Measurements from ENCODE around the gene TGFBR1.

Gene TGFBR1

DNA sequence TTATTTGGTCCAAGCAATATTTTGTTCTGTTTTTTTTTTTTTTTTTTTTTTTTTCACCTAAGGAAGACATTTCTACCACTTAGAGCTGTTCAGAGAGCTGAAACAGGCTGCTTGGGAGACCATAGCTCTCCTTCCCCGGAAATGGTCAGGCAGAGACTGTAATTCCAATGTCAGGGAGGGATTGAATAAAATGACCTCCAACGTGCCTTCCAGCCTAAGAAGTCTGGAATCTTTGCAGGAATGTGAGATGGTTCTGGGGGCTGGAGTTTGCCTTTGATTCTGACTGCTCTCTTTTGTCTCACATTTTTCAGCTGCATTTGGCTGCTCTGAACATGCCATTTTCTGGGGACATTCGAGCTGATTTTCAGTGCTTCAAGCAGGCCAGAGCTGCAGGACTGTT is 38.3 kb upstream of the TGFBR1 start:
- TF ChIP-seq EZH2phosphoT487 (IDR thresholded peaks at IDR 0.05; ENCODE audit: borderline replicate concordance): no peak
- TF ChIP-seq, protein P1, sequence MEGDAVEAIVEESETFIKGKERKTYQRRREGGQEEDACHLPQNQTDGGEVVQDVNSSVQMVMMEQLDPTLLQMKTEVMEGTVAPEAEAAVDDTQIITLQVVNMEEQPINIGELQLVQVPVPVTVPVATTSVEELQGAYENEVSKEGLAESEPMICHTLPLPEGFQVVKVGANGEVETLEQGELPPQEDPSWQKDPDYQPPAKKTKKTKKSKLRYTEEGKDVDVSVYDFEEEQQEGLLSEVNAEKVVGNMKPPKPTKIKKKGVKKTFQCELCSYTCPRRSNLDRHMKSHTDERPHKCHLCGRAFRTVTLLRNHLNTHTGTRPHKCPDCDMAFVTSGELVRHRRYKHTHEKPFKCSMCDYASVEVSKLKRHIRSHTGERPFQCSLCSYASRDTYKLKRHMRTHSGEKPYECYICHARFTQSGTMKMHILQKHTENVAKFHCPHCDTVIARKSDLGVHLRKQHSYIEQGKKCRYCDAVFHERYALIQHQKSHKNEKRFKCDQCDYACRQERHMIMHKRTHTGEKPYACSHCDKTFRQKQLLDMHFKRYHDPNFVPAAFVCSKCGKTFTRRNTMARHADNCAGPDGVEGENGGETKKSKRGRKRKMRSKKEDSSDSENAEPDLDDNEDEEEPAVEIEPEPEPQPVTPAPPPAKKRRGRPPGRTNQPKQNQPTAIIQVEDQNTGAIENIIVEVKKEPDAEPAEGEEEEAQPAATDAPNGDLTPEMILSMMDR (conservative IDR thresholded peaks at IDR 0.05; ENCODE audit: low read length): no peak
- Histone ChIP-seq H4K20me1 (ENCODE audit: insufficient read depth, low read length, poor library complexity, severe bottlenecking) (no peaks in the 10 kb centered on the region), H3F3A (ENCODE audit: low read depth) (peaks cover 11% of the 10 kb centered on the region; the same call in 1 of the 2 replicates), H3K36me3 (ENCODE audit: insufficient read depth, low read length) (no peaks in the 10 kb centered on the region), H3K27me3 (ENCODE audit: insufficient read depth, low read length, poor library complexity, severe bottlenecking) (no peaks in the 10 kb centered on the region), H3K4me3 (ENCODE audit: low read length, poor library complexity, severe bottlenecking) (no peak overlapping the region), H3K4me1 (ENCODE audit: insufficient read depth, low read length, poor library complexity, severe bottlenecking) (peaks cover 63% of the 10 kb centered on the region), H3K79me2 (ENCODE audit: insufficient read depth, low read length) (no peaks in the 10 kb centered on the region), H2AFZ (ENCODE audit: low read length) (no peak overlapping the region), H3K9me2 (replicated peaks; ENCODE audit: low read depth, low read length) (no peaks in the 10 kb centered on the region), H3K4me2 (ENCODE audit: low read depth, low read length, poor library complexity, severe bottlenecking) (no peak overlapping the region), H3K9ac (ENCODE audit: low read depth, low read length, poor library complexity, severe bottlenecking) (no peak overlapping the region), H3K9me3 (ENCODE audit: insufficient read depth, low read depth, low read length) (no peaks in the 10 kb centered on the region)

DNA sequence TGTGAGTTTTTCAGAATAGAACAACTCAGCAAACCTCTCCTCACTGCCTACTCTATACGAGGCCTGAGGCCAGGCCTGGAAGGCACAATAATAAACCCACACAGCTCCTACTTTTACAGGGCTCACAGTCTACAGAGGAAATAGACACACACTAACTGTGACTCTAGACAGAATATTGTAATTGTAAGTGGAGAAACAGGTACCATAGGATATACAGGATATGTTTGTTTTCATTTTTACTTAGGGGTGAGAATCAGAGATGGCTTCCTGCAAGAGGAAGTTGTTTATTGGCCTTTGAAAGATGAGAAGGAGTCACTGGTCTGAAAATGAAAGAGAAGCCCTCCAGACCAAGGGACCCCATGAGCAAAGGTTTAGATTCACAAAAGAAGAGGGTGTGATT is 35.8 kb upstream of the TGFBR1 start:
- H3K9ac ChIP-seq (ENCODE audit: low read depth, low read length, poor library complexity, severe bottlenecking): peak overlapping the region; percentile 0
- H3K36me3 ChIP-seq (ENCODE audit: insufficient read depth, low read length): no peaks in the 10 kb centered on the region
- no peak overlapping the region for H2AFZ ChIP-seq (ENCODE audit: low read length)
- no peaks in the 10 kb centered on the region for H3K79me2 ChIP-seq (ENCODE audit: insufficient read depth, low read length)
- H3K4me2 ChIP-seq (ENCODE audit: low read depth, low read length, poor library complexity, severe bottlenecking): peak overlapping the region; percentile 47
- peaks cover 11% of the 10 kb centered on the region; the same call in 1 of the 2 replicates for H3F3A ChIP-seq (ENCODE audit: low read depth)
- no peaks in the 10 kb centered on the region for H3K27me3 ChIP-seq (ENCODE audit: insufficient read depth, low read length, poor library complexity, severe bottlenecking)
- no peaks in the 10 kb centered on the region for H4K20me1 ChIP-seq (ENCODE audit: insufficient read depth, low read length, poor library complexity, severe bottlenecking)
- H3K9me2 ChIP-seq (replicated peaks; ENCODE audit: low read depth, low read length): no peaks in the 10 kb centered on the region
- peak overlapping the region; percentile 24 for H3K4me3 ChIP-seq (ENCODE audit: low read length, poor library complexity, severe bottlenecking)
- no peak for TF ChIP-seq EZH2phosphoT487 (IDR thresholded peaks at IDR 0.05; ENCODE audit: borderline replicate concordance)
- TF ChIP-seq, protein P1 (conservative IDR thresholded peaks at IDR 0.05; ENCODE audit: low read length): no peak
- H3K9me3 ChIP-seq (ENCODE audit: insufficient read depth, low read depth, low read length): no peaks in the 10 kb centered on the region
- peaks cover 45% of the 10 kb centered on the region for H3K4me1 ChIP-seq (ENCODE audit: insufficient read depth, low read length, poor library complexity, severe bottlenecking)

DNA sequence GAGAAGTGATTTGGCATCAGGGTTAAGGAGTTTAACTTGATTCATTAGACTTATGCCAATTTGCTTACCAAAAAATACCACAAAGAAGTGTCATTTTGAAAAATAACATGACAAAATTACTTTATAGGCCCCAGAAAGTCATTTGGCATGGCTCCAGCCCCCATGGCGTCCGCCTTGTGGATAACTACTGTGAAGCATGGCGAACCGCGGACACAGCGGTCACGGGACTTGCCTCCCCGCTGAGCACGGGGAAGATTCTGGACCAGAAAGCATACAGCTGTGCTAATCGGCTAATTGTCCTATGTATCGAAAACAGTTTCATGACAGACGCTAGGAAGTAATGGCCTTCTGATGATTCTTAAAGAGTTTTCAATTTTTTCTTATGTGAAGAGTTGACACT is 35.4 kb upstream of the TGFBR1 start:
- Histone ChIP-seq H3K27me3 (ENCODE audit: insufficient read depth, low read length, poor library complexity, severe bottlenecking) (no peaks in the 10 kb centered on the region), H3K36me3 (ENCODE audit: insufficient read depth, low read length) (no peaks in the 10 kb centered on the region), H3K9me3 (ENCODE audit: insufficient read depth, low read depth, low read length) (no peaks in the 10 kb centered on the region), H2AFZ (ENCODE audit: low read length) (no peak overlapping the region), H3K4me1 (ENCODE audit: insufficient read depth, low read length, poor library complexity, severe bottlenecking) (peaks cover 46% of the 10 kb centered on the region), H3K9ac (ENCODE audit: low read depth, low read length, poor library complexity, severe bottlenecking) (peak overlapping the region; percentile 0), H3F3A (ENCODE audit: low read depth) (peaks cover 11% of the 10 kb centered on the region; the same call in 1 of the 2 replicates), H3K79me2 (ENCODE audit: insufficient read depth, low read length) (no peaks in the 10 kb centered on the region), H3K9me2 (replicated peaks; ENCODE audit: low read depth, low read length) (no peaks in the 10 kb centered on the region), H3K4me3 (ENCODE audit: low read length, poor library complexity, severe bottlenecking) (peak overlapping the region; percentile 24), H4K20me1 (ENCODE audit: insufficient read depth, low read length, poor library complexity, severe bottlenecking) (no peaks in the 10 kb centered on the region), H3K4me2 (ENCODE audit: low read depth, low read length, poor library complexity, severe bottlenecking) (peak overlapping the region; percentile 47)
- TF ChIP-seq EZH2phosphoT487 (IDR thresholded peaks at IDR 0.05; ENCODE audit: borderline replicate concordance): no peak
- TF ChIP-seq, protein P1 (conservative IDR thresholded peaks at IDR 0.05; ENCODE audit: low read length): no peak

All from Loucy (cell line).